K562 (cell line): Measurements from ENCODE around the gene RIMS3. TPM values are rescaled to one million over a fixed set of nuclear protein-coding genes. Genes with fewer than 3 reads are reported as not detected.
A peak's percentile ranks its signal among the peaks of the same experiment; 100 is the strongest.

Source experiments
- ELK1 ChIP-seq: sonication (generic); formaldehyde crosslinking; IDR thresholded peaks from 2 replicates; pipeline ENCODE4 v1.8.1; 2022; ENCODE audit warnings: missing genetic modification reagents
- ESRRA ChIP-seq: fragments of 450-650 bp; IDR thresholded peaks from 2 replicates; pipeline ENCODE4 v1.6.1; 2014; ENCODE audit warnings: low read depth, mild to moderate bottlenecking, moderate library complexity, borderline replicate concordance
- FOXJ3 ChIP-seq: sonication (generic); formaldehyde crosslinking; IDR thresholded peaks from 2 replicates; pipeline ENCODE4 v1.4.0; 2020; ENCODE audit warnings: mild to moderate bottlenecking, missing genetic modification reagents
- FOXM1 ChIP-seq, 2 experiments: fragments of 450-650 bp in 1 of 2; sonication (generic) in 1 of 2; formaldehyde crosslinking in 1 of 2; IDR thresholded peaks; 2 replicates each; pipeline versions ENCODE4 v1.6.1 to v1.9.0; 2017 to 2022; ENCODE audit warnings: low read depth in 2 of 2, mild to moderate bottlenecking in 2 of 2, missing genetic modification reagents in 1 of 2, moderate library complexity in 1 of 2
- NCOA4 ChIP-seq: fragments of 450-650 bp; IDR thresholded peaks from 2 replicates; pipeline ENCODE4 v1.6.1; 2018; ENCODE audit warnings: mild to moderate bottlenecking; ENCODE audit not compliant: partially characterized antibody
- NFATC3 ChIP-seq: fragments of 450-650 bp; IDR thresholded peaks from 2 replicates; pipeline ENCODE4 v1.6.1; 2017; ENCODE audit warnings: mild to moderate bottlenecking
- PCBP2 ChIP-seq: fragments of 200-400 bp; formaldehyde crosslinking; IDR thresholded peaks from 2 replicates; pipeline ENCODE4 v1.6.1; 2018; ENCODE audit warnings: low read length, low read depth, mild to moderate bottlenecking, moderate library complexity; ENCODE audit not compliant: poor library complexity, severe bottlenecking
- POLR2AphosphoS5 ChIP-seq: IDR thresholded peaks from 2 replicates; pipeline ENCODE4 v1.6.1; 2011; ENCODE audit warnings: mild to moderate bottlenecking, low read depth, low read length, moderate library complexity; ENCODE audit not compliant: control insufficient read depth, insufficient read depth
- STAG1 ChIP-seq: sonication (generic); formaldehyde crosslinking; IDR thresholded peaks from 2 replicates; pipeline ENCODE4 v1.5.0; 2020; ENCODE audit warnings: missing genetic modification reagents, borderline replicate concordance
- THAP7 ChIP-seq: fragments of 250-450 bp; sonication (Bioruptor Pico); IDR thresholded peaks from 2 replicates; pipeline ENCODE4 v1.5.0; 2021
- THRA ChIP-seq: fragments of 450-650 bp; IDR thresholded peaks from 2 replicates; pipeline ENCODE4 v1.6.1; 2017; ENCODE audit warnings: mild to moderate bottlenecking, moderate library complexity
- TRIM24 ChIP-seq, 2 experiments: fragments of 450-650 bp; IDR thresholded peaks; 2 replicates each; pipeline ENCODE4 v1.6.1; 2016
- ZBTB12 ChIP-seq: fragments of 250-450 bp; sonication (Bioruptor Pico); IDR thresholded peaks from 2 replicates; pipeline ENCODE4 v1.4.0; 2020
- ZBTB43 ChIP-seq: sonication (generic); formaldehyde crosslinking; IDR thresholded peaks from 2 replicates; pipeline ENCODE4 v1.8.0; 2023; ENCODE audit warnings: mild to moderate bottlenecking, missing genetic modification reagents
- ZBTB49 ChIP-seq: sonication (generic); formaldehyde crosslinking; IDR thresholded peaks from 2 replicates; pipeline ENCODE4 v1.8.0; 2022; ENCODE audit warnings: missing genetic modification reagents, mild to moderate bottlenecking, borderline replicate concordance
- ZC3H4 ChIP-seq: sonication (generic); formaldehyde crosslinking; IDR thresholded peaks from 2 replicates; pipeline ENCODE4 v1.9.0; 2021; ENCODE audit warnings: missing genetic modification reagents, borderline replicate concordance
- ZNF121 ChIP-seq: sonication (generic); formaldehyde crosslinking; conservative IDR thresholded peaks from 2 replicates; pipeline ENCODE4 v1.8.0; 2022; ENCODE audit warnings: missing genetic modification reagents
- ZNF140 ChIP-seq: fragments of 250-450 bp; sonication (Bioruptor Pico); IDR thresholded peaks from 2 replicates; pipeline ENCODE4 v1.8.0; 2021; ENCODE audit warnings: moderate library complexity, mild to moderate bottlenecking, inconsistent platforms
- ZNF707 ChIP-seq: fragments of 250-450 bp; sonication (Bioruptor Pico); conservative IDR thresholded peaks from 2 replicates; pipeline ENCODE4 v1.8.0; 2022; ENCODE audit warnings: inconsistent platforms, mild to moderate bottlenecking, moderate library complexity
- polyA plus RNA-seq, 8 experiments: library from polyadenylated mRNA; depleted of rRNA in 4 of 8; stranded (reverse) in 5 of 8; unstranded in 3 of 8; fragments of >200 nt; fragmentation: Nextera tagmentation in 2 of 8; fragmentation: Illumina TruSeq in 1 of 8; extraction: Ambion mirVana in 2 of 8; extraction: Trizol in 1 of 8; gene quantifications; 2 replicates each; pipeline versions ENCODE4 v1.2.1 to v1.2.3, GENCODE V29; 2011 to 2014; ENCODE audit warnings: inconsistent platforms in 1 of 8, missing spikeins in 1 of 8
- total RNA-seq, 7 experiments: library from RNA; depleted of rRNA in 6 of 7; stranded (reverse); fragments of >200 nt in 6 of 7; fragmentation: Illumina TruSeq in 2 of 7; extraction: Trizol in 2 of 7; gene quantifications; 2 replicates each; pipeline versions ENCODE4 v1.2.1 to v1.2.3, GENCODE V29; 2011 to 2021; ENCODE audit warnings: low replicate concordance in 1 of 7

The RIMS3 gene
- total and polyA plus RNA-seq, 9 of the 15 experiments (the other 6 are each of a cell fraction or from before 2014, with no cell fraction given) = 0.06 to 1.2 (median 0.59) TPM

- no peak for TF ChIP-seq THRA
- TF ChIP-seq POLR2AphosphoS5 = peak; percentile 81
- no peak for TF ChIP-seq ZC3H4
- TF ChIP-seq ZBTB49 (CRISPR knock-in tag) = no peak
- no peak for TF ChIP-seq ZNF140 (CRISPR knock-in tag)
- no peak for TF ChIP-seq STAG1 (CRISPR knock-in tag)
- no peak for TF ChIP-seq ZNF121 (CRISPR knock-in tag)
- TF ChIP-seq TRIM24 (IDR thresholded peaks at IDR 0.05) = no peak
- peak; percentile 95 for TF ChIP-seq ESRRA
- TF ChIP-seq ELK1 (CRISPR knock-in tag) = no peak
- no peak for TF ChIP-seq FOXJ3 (CRISPR knock-in tag)
- no peak for TF ChIP-seq ZNF707 (CRISPR knock-in tag)
- TF ChIP-seq FOXM1 (IDR thresholded peaks at IDR 0.05; ENCODE audit: low read depth) = peak; percentile 96
- TF ChIP-seq FOXM1 (CRISPR knock-in tag; IDR thresholded peaks at IDR 0.05; ENCODE audit: low read depth) = no peak
- peak; percentile 55; the same call in 1 of the 2 replicates for TF ChIP-seq NFATC3
- TF ChIP-seq NCOA4 = no peak
- TF ChIP-seq PCBP2 = no peak
- peak; percentile 43; the same call in 1 of the 2 replicates for TF ChIP-seq ZBTB12 (CRISPR knock-in tag)
- no peak for TF ChIP-seq ZBTB43
- TF ChIP-seq THAP7 = no peak
Observed at GRCh38 chr1:40709100-40709801, 43.8 kb upstream of the RIMS3 start (continued).
